ENCODE data around the gene RDH12.

The RDH12 gene

DNA sequence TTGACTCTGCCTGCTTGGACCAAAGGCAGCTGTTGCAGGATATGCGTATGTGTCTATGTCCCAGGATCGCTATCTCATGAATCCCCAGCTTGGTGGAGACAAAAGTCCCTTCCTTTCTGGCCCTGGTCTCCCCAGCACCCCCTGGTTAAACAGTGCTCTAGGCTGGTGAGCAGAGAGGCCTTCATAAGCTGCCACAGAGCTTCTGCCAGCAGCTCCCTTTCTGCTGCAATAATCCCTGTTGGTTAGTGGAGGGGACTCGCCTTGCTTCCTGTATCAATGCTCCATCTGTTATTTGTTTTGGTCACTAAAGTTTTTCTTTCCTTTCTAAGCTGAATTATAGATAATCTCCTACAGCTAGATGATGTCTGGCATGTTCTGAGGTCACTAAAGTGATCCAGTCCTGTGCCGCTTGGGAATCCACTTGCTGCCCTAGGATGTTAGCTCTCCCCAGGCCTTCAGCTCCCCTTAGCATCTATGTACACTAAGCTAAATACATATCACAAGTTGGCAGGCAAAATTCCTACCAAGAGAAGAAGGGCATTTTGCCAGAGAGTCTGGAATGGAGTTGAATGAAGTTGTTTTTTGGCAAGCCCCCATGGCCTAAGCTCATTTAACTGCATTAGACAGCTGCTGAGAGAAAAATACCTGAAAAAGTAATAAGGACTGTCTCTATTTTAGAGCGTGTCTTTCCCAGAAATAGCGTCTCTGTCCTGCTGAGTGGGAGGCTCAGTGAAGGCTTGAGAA is 47.8 kb downstream of the RDH12 start:
- no peak for DNase-seq (ENCODE audit: low read depth)

DNA sequence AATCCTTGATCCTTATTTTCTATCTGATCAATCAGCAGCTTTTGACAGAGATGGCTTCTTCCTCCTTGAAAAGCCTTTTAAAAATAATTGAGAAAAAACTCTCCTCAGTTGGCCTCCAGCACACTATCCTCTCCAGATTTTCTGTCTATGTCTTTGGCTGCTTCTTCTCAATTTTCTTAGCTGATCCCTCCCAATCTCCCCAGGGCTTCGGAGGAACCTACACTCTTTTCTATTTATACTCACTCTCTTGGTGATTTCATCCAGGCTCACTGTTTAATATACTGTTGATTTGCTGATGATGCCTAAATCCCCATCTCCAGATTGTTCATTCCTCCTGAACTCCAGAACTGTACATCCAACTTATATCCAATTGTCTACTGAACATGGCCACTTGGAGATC is 54.8 kb downstream of the RDH12 start:
- DNase-seq (ENCODE audit: low read depth) = no peak

- DNase-seq (ENCODE audit: low read depth) = no peak
These were observed 55.5 kb downstream of the RDH12 start for GRCh38 chr14:67757175-67757574.

DNA sequence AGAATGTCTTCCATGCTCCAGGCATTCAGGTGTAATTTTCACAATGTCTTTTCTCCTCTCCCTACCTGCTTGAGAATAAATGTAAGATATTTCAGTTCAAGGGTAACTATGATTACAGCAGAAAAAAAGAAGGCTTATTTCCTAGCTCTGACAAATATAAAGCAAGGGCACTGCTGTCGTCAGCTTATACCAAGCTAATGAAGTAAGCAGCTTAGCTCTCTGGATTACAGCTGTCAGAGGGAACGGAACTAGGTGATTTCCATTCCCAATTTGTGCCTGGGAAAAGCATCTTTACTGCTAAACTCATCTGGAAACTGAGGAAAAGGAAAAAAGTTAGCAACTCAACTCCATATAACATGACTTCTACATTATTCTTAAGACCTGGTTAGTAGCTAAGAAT is 58.2 kb downstream of the RDH12 start:
- no peak for DNase-seq (ENCODE audit: low read depth)

- peak; percentile 35 for DNase-seq (ENCODE audit: low read depth)
These were observed 60.4 kb downstream of the RDH12 start for GRCh38 chr14:67762051-67762450.

GRCh38 chr14:67763158-67763822 is 61.6 kb downstream of the RDH12 start:
- no peak for DNase-seq (ENCODE audit: low read depth)

DNA sequence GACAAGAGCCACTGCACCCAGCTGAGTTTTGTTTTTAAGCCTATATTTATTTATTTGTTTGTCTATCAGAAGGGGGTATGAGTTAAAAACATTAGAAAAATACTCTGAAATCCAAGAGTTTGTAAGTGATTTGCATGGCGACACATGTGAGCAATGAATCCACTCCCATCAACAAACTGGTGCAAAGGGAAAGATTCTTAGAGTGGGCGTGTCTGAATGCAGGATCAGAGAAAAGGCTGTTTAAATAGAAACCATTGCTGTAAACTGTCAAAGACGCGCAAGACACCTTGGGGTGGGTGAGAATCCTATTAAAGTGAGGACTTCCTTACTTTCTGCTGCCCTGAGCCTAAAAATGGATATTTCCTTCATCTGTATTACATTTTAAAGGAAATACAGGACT is 62.8 kb downstream of the RDH12 start:
- DNase-seq (ENCODE audit: low read depth) = no peak

- no peak for DNase-seq (ENCODE audit: low read depth)
These were observed 63.6 kb downstream of the RDH12 start for GRCh38 chr14:67765192-67765834.

DNA sequence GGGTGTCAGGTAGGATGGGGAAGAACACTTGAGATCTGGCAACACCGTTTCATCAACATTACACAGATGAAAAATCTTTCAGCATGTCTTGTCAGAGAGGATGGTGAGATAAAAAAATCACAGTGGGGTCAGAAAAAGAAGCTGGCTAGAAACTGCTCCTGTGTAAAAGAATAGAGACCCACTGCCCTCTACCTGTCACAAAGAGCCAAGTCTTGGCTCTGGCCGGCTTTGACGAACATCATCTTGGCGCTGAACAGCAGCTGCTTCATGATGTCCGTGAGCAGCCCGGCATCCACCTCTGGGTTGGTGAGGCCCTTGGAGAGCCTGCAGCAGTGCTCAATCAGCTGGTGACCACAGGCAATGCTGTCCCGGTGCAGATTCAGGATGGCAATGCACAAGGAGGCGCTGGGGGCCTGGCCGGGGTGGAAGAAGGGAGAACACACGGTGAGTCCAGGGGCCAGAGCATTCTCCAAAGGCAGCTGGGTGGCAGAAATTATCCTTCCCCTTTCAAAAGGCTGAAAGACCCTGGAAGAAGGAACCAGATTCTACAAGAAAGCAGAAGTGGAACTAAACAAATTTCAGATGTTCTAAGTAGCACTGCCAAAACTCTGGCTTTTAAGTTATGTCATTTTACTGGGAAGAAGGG is 64.5 kb downstream of the RDH12 start:
- DNase-seq (ENCODE audit: low read depth) = no peak

DNA sequence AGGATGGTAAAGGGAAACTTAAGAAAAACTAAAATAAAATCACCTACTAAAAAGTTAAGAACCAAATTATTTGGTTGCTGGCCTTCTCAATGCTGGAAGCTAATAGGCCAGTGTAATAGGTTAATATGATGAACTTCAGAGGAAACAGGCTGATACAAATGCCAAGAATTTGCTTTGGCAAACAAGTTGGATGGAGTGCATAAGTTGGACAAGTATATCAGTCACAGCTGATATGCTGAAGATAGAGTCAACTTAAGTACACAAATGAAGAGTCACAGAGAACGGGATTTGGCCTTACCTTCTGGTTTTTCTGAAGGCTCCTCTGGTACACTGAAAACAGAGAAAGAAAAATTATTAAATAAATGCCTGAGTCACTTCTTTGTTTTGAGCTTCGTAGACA is 66.5 kb downstream of the RDH12 start:
- DNase-seq (ENCODE audit: low read depth) = no peak

GRCh38 chr14:67773844-67774377 is 72.2 kb downstream of the RDH12 start:
- DNase-seq (ENCODE audit: low read depth) = peak; percentile 40

GRCh38 chr14:67776653-67777322 is 75.1 kb downstream of the RDH12 start:
- no peak for DNase-seq (ENCODE audit: low read depth)

GRCh38 chr14:67778792-67779191 is 77.1 kb downstream of the RDH12 start:
- no peak for DNase-seq (ENCODE audit: low read depth)

GRCh38 chr14:67782090-67782489 is 80.4 kb downstream of the RDH12 start:
- DNase-seq (ENCODE audit: low read depth) = no peak
